ENCODE measurements around the gene CIAO1. TPM values are rescaled to one million over a fixed set of nuclear protein-coding genes. Genes with fewer than 3 reads are reported as not detected.

Gene CIAO1
- total and polyA plus RNA-seq, 2 of the 13 experiments (the other 11 are each of a cell fraction or from before 2014, with no cell fraction given) = 99.3 to 120 TPM

DNA sequence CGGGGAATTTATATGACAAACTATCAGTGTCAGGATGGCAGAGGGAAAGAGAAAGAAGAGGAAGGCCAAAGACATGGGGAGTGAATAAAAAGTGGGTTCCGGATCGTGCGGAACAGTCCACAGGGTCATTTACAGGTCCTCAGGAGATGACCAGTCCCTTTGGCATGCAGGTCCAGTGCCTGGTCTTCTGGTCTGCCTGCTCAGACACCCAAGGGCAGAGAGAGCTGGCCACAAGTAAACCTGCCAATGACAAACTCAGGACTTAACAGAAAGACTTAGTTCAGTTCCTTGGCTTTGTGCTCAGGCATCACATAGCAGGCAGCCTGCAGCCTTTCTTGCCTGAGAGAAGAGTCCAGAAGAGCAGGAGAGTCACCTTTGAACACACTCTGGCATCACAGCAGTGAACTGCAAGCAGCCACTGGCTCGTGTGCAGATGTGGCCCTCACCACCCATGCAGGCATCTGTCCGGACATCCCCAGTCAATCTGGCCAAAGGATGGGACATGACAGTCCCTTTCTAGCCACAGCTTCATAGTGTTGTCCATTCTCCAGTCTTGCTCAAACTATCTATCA is 14.2 kb upstream of the CIAO1 start (continued):
- TF ChIP-seq PRDM10 (CRISPR knock-in tag; IDR thresholded peaks at IDR 0.05; ENCODE audit: low read depth) (no peak), SOX5 (CRISPR knock-in tag; IDR thresholded peaks at IDR 0.05; ENCODE audit: borderline replicate concordance) (peak; percentile 38; the same call in 1 of the 2 replicates), POLR2AphosphoS5 (IDR thresholded peaks at IDR 0.05; ENCODE audit: low read depth, low read length) (no peak; the same call in 1 of the 2 replicates), JDP2 (CRISPR knock-in tag; IDR thresholded peaks at IDR 0.05; ENCODE audit: borderline replicate concordance) (no peak), PBX2 (CRISPR knock-in tag; IDR thresholded peaks at IDR 0.05) (0 out of 2 replicates have a peak, but pooled peaks have one; percentile 9), ZNF503 (CRISPR knock-in tag; IDR thresholded peaks at IDR 0.05) (no peak), ZNF761 (CRISPR knock-in tag; conservative IDR thresholded peaks at IDR 0.05) (no peak), TBX3 (IDR thresholded peaks at IDR 0.05; ENCODE audit: borderline replicate concordance) (no peak), ZNF569 (CRISPR knock-in tag; IDR thresholded peaks at IDR 0.05; ENCODE audit: borderline replicate concordance) (no peak), GMEB1 (CRISPR knock-in tag; IDR thresholded peaks at IDR 0.05; ENCODE audit: borderline replicate concordance) (no peak), U2AF2 (IDR thresholded peaks at IDR 0.05; ENCODE audit: low read depth, low read length) (no peak), AHR (CRISPR knock-in tag; IDR thresholded peaks at IDR 0.05) (no peak), ZNF737 (CRISPR knock-in tag; IDR thresholded peaks at IDR 0.05; ENCODE audit: borderline replicate concordance) (no peak), DPF2 (CRISPR knock-in tag; IDR thresholded peaks at IDR 0.05; ENCODE audit: borderline replicate concordance, low read depth) (no peak), HMG20B (CRISPR knock-in tag; conservative IDR thresholded peaks at IDR 0.05) (no peak), ZNF747 (CRISPR knock-in tag; IDR thresholded peaks at IDR 0.05; ENCODE audit: borderline replicate concordance) (no peak)
- TF ChIP-seq, protein P1, sequence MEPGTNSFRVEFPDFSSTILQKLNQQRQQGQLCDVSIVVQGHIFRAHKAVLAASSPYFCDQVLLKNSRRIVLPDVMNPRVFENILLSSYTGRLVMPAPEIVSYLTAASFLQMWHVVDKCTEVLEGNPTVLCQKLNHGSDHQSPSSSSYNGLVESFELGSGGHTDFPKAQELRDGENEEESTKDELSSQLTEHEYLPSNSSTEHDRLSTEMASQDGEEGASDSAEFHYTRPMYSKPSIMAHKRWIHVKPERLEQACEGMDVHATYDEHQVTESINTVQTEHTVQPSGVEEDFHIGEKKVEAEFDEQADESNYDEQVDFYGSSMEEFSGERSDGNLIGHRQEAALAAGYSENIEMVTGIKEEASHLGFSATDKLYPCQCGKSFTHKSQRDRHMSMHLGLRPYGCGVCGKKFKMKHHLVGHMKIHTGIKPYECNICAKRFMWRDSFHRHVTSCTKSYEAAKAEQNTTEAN (CRISPR knock-in tag; conservative IDR thresholded peaks at IDR 0.05) = no peak

All from HepG2 (cell line).